SK-N-SH (cell line): ENCODE data around the gene TCF7L2.

Experiments used
- CHD2 ChIP-seq: fragments of 150-350 bp; IDR thresholded peaks from 2 replicates; pipeline ENCODE4 v1.6.1; 2018; ENCODE audit warnings: low read length; ENCODE audit not compliant: partially characterized antibody
- FOXJ3 ChIP-seq: sonication (generic); formaldehyde crosslinking; IDR thresholded peaks from 2 replicates; pipeline ENCODE4 v1.5.1; 2020; ENCODE audit warnings: mild to moderate bottlenecking, missing genetic modification reagents
- GABPA ChIP-seq: IDR thresholded peaks from 2 replicates; pipeline ENCODE4 v1.4.0; 2012; ENCODE audit warnings: low read depth, mild to moderate bottlenecking
- NRF1 ChIP-seq: IDR thresholded peaks from 2 replicates; pipeline ENCODE4 v1.6.1; 2012; ENCODE audit warnings: low read depth, mild to moderate bottlenecking, low read length
- POLR2AphosphoS5 ChIP-seq: IDR thresholded peaks from 2 replicates; pipeline ENCODE4 v1.6.1; 2012; ENCODE audit warnings: low read depth, low read length
- SMC3 ChIP-seq: IDR thresholded peaks from 2 replicates; pipeline ENCODE4 v1.6.1; 2012; ENCODE audit warnings: low read depth, low read length, improper control_type of control experiment
- TAF1 ChIP-seq: IDR thresholded peaks from 2 replicates; pipeline ENCODE4 v1.6.1; 2012; ENCODE audit warnings: low read depth, mild to moderate bottlenecking, low read length, moderate library complexity, borderline replicate concordance
- YY1 ChIP-seq: IDR thresholded peaks from 2 replicates; pipeline ENCODE4 v1.4.0; 2012; ENCODE audit warnings: low read depth, mild to moderate bottlenecking
- TF ChIP-seq, protein P1 (sequence below): fragments of 200-600 bp; sonication (generic); IDR thresholded peaks from 2 replicates; pipeline ENCODE4 v1.6.1; 2017; ENCODE audit warnings: antibody characterized with exemption, mild to moderate bottlenecking, moderate library complexity

DNA sequence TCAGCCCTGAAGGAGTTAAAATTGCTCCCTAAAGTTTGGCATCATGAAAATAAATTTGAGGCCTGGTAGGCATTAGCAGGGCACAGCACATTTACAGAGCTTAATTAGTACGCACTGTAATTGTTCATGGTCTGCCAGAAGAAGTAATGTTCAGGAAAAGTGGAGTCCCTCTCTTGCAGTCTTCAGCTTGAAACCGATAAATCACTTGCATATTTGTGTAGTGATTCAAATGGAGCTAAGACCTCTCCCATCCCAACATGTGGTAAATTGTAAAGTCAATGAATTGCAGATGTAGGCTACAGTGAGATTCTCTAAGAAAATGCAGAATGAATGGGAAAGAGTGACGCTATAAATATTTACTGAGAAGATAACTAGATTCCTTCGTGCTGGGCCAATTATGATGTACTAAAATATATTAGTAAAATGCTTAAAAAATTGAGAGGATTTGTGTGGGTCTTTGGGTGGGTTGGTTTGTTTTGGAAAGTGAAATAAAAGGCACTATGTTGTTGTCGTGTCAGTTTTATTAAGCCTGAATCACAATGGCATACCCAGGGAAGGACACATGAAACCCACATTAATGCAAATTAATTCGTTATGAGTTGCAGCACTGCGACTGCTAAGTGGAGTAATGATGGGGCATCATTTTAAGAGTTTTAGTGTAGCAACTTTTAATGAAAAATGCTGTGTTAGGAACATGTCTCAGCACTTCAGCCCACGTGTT, 8.4 kb downstream of the TCF7L2 start:
- TF ChIP-seq, protein P1, sequence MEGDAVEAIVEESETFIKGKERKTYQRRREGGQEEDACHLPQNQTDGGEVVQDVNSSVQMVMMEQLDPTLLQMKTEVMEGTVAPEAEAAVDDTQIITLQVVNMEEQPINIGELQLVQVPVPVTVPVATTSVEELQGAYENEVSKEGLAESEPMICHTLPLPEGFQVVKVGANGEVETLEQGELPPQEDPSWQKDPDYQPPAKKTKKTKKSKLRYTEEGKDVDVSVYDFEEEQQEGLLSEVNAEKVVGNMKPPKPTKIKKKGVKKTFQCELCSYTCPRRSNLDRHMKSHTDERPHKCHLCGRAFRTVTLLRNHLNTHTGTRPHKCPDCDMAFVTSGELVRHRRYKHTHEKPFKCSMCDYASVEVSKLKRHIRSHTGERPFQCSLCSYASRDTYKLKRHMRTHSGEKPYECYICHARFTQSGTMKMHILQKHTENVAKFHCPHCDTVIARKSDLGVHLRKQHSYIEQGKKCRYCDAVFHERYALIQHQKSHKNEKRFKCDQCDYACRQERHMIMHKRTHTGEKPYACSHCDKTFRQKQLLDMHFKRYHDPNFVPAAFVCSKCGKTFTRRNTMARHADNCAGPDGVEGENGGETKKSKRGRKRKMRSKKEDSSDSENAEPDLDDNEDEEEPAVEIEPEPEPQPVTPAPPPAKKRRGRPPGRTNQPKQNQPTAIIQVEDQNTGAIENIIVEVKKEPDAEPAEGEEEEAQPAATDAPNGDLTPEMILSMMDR = no peak
- TF ChIP-seq YY1 = no peak
- no peak for TF ChIP-seq FOXJ3 (CRISPR knock-in tag)
- TF ChIP-seq SMC3 = no peak
- no peak for TF ChIP-seq NRF1
- TF ChIP-seq POLR2AphosphoS5 = peak; percentile 90
- peak; percentile 10 for TF ChIP-seq CHD2
- no peak for TF ChIP-seq GABPA
- TF ChIP-seq TAF1 = no peak
